ENCODE results near the gene DOCK2.
"Not testable (repeated sequence)": the region's sequence is repeated elsewhere in the genome, so short reads cannot be mapped to it uniquely, and the experiment has no call there.

Gene DOCK2

DNA sequence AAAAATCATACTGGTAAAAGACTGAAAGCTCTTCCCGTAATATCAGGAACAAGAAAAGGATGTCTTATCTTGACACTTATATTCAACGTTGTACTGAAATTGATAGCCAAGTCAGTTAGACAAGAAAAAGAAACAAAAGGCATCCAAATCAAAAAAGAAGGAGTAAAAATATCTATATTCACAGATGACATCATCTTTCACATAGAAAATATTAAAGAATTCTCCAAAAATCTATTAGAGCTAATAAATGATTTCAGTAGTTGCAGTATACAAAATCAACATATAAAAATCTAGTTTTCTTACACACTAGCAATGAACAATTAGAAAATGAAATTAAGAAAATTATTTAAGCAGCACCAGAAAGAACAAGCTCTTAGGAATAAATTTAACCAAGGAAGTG lies 29.2 kb upstream of the DOCK2 start:
- H2AFZ ChIP-seq (ENCODE audit: low read depth), result no peak overlapping the region
- TF ChIP-seq, protein P1, sequence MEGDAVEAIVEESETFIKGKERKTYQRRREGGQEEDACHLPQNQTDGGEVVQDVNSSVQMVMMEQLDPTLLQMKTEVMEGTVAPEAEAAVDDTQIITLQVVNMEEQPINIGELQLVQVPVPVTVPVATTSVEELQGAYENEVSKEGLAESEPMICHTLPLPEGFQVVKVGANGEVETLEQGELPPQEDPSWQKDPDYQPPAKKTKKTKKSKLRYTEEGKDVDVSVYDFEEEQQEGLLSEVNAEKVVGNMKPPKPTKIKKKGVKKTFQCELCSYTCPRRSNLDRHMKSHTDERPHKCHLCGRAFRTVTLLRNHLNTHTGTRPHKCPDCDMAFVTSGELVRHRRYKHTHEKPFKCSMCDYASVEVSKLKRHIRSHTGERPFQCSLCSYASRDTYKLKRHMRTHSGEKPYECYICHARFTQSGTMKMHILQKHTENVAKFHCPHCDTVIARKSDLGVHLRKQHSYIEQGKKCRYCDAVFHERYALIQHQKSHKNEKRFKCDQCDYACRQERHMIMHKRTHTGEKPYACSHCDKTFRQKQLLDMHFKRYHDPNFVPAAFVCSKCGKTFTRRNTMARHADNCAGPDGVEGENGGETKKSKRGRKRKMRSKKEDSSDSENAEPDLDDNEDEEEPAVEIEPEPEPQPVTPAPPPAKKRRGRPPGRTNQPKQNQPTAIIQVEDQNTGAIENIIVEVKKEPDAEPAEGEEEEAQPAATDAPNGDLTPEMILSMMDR (conservative IDR thresholded peaks at IDR 0.05; ENCODE audit: low read depth, low read length), result no peak
- no peak overlapping the region for H3K4me2 ChIP-seq
- H3K36me3 ChIP-seq (ENCODE audit: insufficient read depth), result no peaks in the 10 kb centered on the region
- H3K9ac ChIP-seq, result no peak overlapping the region
- H3K27me3 ChIP-seq (ENCODE audit: insufficient read depth, low read depth), result no peaks in the 10 kb centered on the region
- no peak overlapping the region for H3K27ac ChIP-seq
- no peak overlapping the region for H3K4me3 ChIP-seq (IDR thresholded peaks at IDR 0.05; ENCODE audit: insufficient read depth, low read depth, low read length)
- H3K79me2 ChIP-seq (ENCODE audit: insufficient read depth, low read depth), result no peaks in the 10 kb centered on the region
- no peaks in the 10 kb centered on the region for H3K4me1 ChIP-seq (ENCODE audit: low read depth, poor library complexity, severe bottlenecking)
- H4K20me1 ChIP-seq (ENCODE audit: insufficient read depth), result no peaks in the 10 kb centered on the region

DNA sequence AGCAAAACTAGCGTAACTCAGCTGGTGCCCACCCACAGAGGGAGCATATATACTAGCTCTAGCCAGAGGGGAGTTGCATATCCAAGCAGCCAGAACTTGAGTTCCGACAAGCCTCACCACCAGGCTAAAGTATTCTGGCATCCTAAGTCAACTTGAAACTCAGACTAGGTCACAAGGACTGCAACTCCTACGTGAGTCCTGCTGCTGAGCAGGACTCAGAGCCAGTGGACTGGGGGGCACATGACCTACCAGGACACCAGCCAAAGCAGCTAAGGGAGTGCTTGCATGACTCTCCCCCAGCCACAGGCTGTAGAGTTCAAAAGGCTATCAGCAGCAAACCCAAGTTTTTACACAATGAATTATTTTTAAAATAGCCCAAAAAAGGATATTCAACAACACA lies 27.4 kb upstream of the DOCK2 start:
- Histone ChIP-seq H2AFZ (ENCODE audit: low read depth) (no peak overlapping the region), H3K4me2 (no peak overlapping the region), H3K9ac (no peak overlapping the region)

DNA sequence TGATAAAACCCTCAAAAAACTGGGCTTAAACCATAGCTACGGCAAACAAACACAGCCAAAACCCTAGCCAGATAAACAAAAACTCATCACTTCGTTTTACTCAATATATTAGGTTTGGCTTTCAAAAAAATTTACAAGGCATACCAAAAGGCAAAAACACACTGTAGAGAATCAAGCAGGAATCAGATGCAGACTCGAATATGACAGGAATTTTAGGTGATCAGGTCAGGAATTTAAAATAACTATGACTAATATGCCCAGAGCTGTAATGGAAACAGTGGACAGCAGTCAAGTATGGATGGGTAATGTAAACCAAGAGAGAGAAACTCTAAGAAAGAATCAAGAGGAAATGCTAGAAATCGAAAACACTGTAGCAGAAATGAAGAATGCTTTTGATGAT lies 26.5 kb upstream of the DOCK2 start:
- TF ChIP-seq, protein P1 (conservative IDR thresholded peaks at IDR 0.05; ENCODE audit: low read depth, low read length), result no peak
- H3K27me3 ChIP-seq (ENCODE audit: insufficient read depth, low read depth), result no peaks in the 10 kb centered on the region
- H3K4me3 ChIP-seq (IDR thresholded peaks at IDR 0.05; ENCODE audit: insufficient read depth, low read depth, low read length), result no peak overlapping the region
- no peak overlapping the region for H2AFZ ChIP-seq (ENCODE audit: low read depth)
- H3K4me1 ChIP-seq (ENCODE audit: low read depth, poor library complexity, severe bottlenecking), result no peaks in the 10 kb centered on the region
- H3K9ac ChIP-seq, result no peak overlapping the region
- H3K4me2 ChIP-seq, result no peak overlapping the region
- H3K36me3 ChIP-seq (ENCODE audit: insufficient read depth), result no peaks in the 10 kb centered on the region
- H3K27ac ChIP-seq, result no peak overlapping the region
- no peaks in the 10 kb centered on the region for H4K20me1 ChIP-seq (ENCODE audit: insufficient read depth)
- H3K79me2 ChIP-seq (ENCODE audit: insufficient read depth, low read depth), result no peaks in the 10 kb centered on the region

More for the DNA sequence above, 27.4 kb upstream of the DOCK2 start:
- H3K27me3 ChIP-seq (ENCODE audit: insufficient read depth, low read depth), result no peaks in the 10 kb centered on the region
- TF ChIP-seq, protein P1 (conservative IDR thresholded peaks at IDR 0.05; ENCODE audit: low read depth, low read length), result no peak
- H3K4me3 ChIP-seq (IDR thresholded peaks at IDR 0.05; ENCODE audit: insufficient read depth, low read depth, low read length), result no peak overlapping the region
- H3K27ac ChIP-seq, result no peak overlapping the region
- no peaks in the 10 kb centered on the region for H4K20me1 ChIP-seq (ENCODE audit: insufficient read depth)
- no peaks in the 10 kb centered on the region for H3K36me3 ChIP-seq (ENCODE audit: insufficient read depth)
- H3K79me2 ChIP-seq (ENCODE audit: insufficient read depth, low read depth), result no peaks in the 10 kb centered on the region
- no peaks in the 10 kb centered on the region for H3K4me1 ChIP-seq (ENCODE audit: low read depth, poor library complexity, severe bottlenecking)

DNA sequence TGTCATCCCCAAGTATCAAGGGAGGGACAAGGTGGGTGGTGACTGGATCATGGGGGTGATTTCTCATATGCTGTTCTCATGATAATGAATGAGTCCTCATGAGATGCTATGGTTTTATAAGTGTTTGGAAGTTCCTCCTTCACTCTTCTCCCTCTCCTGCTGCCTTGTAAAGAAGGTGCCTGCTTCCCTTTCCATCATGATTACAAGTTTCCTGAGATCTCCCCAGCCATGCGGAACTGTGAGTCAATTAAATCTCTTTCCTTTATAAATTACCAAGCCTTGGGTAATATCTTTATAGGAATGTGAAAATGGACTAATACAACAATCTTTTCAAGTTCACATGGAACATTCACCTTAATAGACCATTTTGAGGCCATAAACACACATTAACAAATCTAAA lies 21.5 kb upstream of the DOCK2 start:
- Histone ChIP-seq H3K27me3 (ENCODE audit: insufficient read depth, low read depth) (no peaks in the 10 kb centered on the region), H3K9ac (no peak overlapping the region), H3K4me3 (IDR thresholded peaks at IDR 0.05; ENCODE audit: insufficient read depth, low read depth, low read length) (no peak overlapping the region), H4K20me1 (ENCODE audit: insufficient read depth) (no peaks in the 10 kb centered on the region), H3K27ac (no peak overlapping the region), H2AFZ (ENCODE audit: low read depth) (no peak overlapping the region), H3K4me1 (ENCODE audit: low read depth, poor library complexity, severe bottlenecking) (no peaks in the 10 kb centered on the region), H3K4me2 (no peak overlapping the region), H3K79me2 (ENCODE audit: insufficient read depth, low read depth) (no peaks in the 10 kb centered on the region), H3K36me3 (ENCODE audit: insufficient read depth) (no peaks in the 10 kb centered on the region)
- TF ChIP-seq, protein P1 (conservative IDR thresholded peaks at IDR 0.05; ENCODE audit: low read depth, low read length), result no peak

DNA sequence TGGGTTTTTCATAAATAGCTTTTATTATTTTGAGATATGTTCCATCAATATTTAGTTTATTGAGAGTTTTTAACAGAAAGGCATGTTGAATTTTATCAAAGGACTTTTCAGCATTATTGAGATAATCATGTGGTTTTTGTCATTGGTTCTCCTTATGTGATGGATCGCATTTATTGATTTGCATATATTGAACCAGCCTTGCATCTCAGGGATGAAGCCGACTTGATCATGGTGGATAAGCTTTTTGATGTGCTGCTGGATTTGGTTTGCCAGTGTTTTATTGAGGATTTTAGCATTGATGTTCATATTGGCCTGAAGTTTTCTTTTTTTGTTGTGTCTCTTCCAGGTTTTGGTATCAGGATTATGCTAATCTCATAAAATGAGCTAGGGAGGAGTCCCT lies 12.8 kb upstream of the DOCK2 start:
- not testable (repeated sequence) for H3K4me1 ChIP-seq (ENCODE audit: low read depth, poor library complexity, severe bottlenecking); H3K4me3 ChIP-seq (IDR thresholded peaks at IDR 0.05; ENCODE audit: insufficient read depth, low read depth, low read length); H3K27me3 ChIP-seq (ENCODE audit: insufficient read depth, low read depth); H2AFZ ChIP-seq (ENCODE audit: low read depth); H3K36me3 ChIP-seq (ENCODE audit: insufficient read depth); H3K4me2 ChIP-seq; H3K9ac ChIP-seq; H3K27ac ChIP-seq; H3K79me2 ChIP-seq (ENCODE audit: insufficient read depth, low read depth); H4K20me1 ChIP-seq (ENCODE audit: insufficient read depth)

All from KMS-11 (cell line).